CD14-positive monocyte (primary cell): ENCODE data around the gene SH2D2A. TPM values are rescaled to one million over a fixed set of nuclear protein-coding genes. Genes with fewer than 3 reads are reported as not detected.
A peak's percentile ranks its signal among the peaks of the same experiment; 100 is the strongest.
"Not testable (repeated sequence)": the region's sequence is repeated elsewhere in the genome, so short reads cannot be mapped to it uniquely, and the experiment has no call there.

Experiments
- DNase-seq, 3 donors: peaks; one replicate each; pipeline ENCODE4 v3.0.0-alpha.2; 2011 to 2022
- H2AFZ ChIP-seq: 2 replicates; pipeline ENCODE4 v1.6.0; 2012; ENCODE audit warnings: mild to moderate bottlenecking, low read depth, low read length, inconsistent platforms; ENCODE audit not compliant: insufficient read depth, poor library complexity, severe bottlenecking
- H3K27ac ChIP-seq, 2 donors: 1 replicate in 1 of 2; 2 replicates in 1 of 2; pipeline ENCODE4 v1.5.1; 2012 to 2013; ENCODE audit warnings: low read length in 2 of 2, control low read depth in 1 of 2, inconsistent platforms in 1 of 2, low read depth in 1 of 2, mild to moderate bottlenecking in 1 of 2
- H3K27me3 ChIP-seq, 2 donors: one replicate each; pipeline versions ENCODE4 v1.6.0 to v1.6.1; 2011 to 2013; ENCODE audit warnings: low read length in 2 of 2; ENCODE audit not compliant: control insufficient read depth in 2 of 2, insufficient read depth in 2 of 2
- H3K36me3 ChIP-seq, 2 donors: replicated peaks in 1 of 2; 1 replicate in 1 of 2; 2 replicates in 1 of 2; pipeline versions ENCODE4 v1.5.1 to v1.6.1; 2012 to 2013; ENCODE audit warnings: low read length in 2 of 2, control low read depth in 1 of 2, inconsistent platforms in 1 of 2, mild to moderate bottlenecking in 1 of 2; ENCODE audit not compliant: insufficient read depth in 2 of 2, control insufficient read depth in 1 of 2
- H3K4me1 ChIP-seq, 2 donors: 1 replicate in 1 of 2; 2 replicates in 1 of 2; pipeline versions ENCODE4 v1.5.1 to v1.6.1; 2012 to 2013; ENCODE audit warnings: low read length in 2 of 2, control low read depth in 1 of 2, inconsistent platforms in 1 of 2, mild to moderate bottlenecking in 1 of 2, moderate library complexity in 1 of 2; ENCODE audit not compliant: insufficient read depth in 2 of 2, control insufficient read depth in 1 of 2
- H3K4me2 ChIP-seq: replicated peaks from 2 replicates; pipeline ENCODE3; 2012; ENCODE audit warnings: low read length, moderate library complexity, mild to moderate bottlenecking; ENCODE audit not compliant: poor library complexity, severe bottlenecking; ENCODE audit errors: extremely low read depth
- H3K4me3 ChIP-seq, 3 experiments: fragments of 200-600 bp in 1 of 3; sonication (generic) in 1 of 3; replicated peaks in 1 of 3; 1 replicate in 2 of 3; 2 replicates in 1 of 3; pipeline ENCODE4 v1.5.1; 2011 to 2013; ENCODE audit warnings: low read length in 3 of 3, mild to moderate bottlenecking in 3 of 3, control low read depth in 2 of 3, low read depth in 2 of 3, inconsistent platforms in 1 of 3, moderate library complexity in 1 of 3
- H3K79me2 ChIP-seq: 2 replicates; pipeline ENCODE4 v1.6.0; 2012; ENCODE audit warnings: mild to moderate bottlenecking, control low read depth, inconsistent platforms, low read length, moderate library complexity; ENCODE audit not compliant: insufficient read depth
- H3K9ac ChIP-seq: 2 replicates; pipeline ENCODE4 v1.6.0; 2017; ENCODE audit warnings: low read length, mild to moderate bottlenecking; ENCODE audit not compliant: insufficient read depth, poor library complexity, severe bottlenecking
- H3K9me3 ChIP-seq, 2 donors: replicated peaks in 1 of 2; 1 replicate in 1 of 2; 2 replicates in 1 of 2; pipeline versions ENCODE4 v1.5.1 to v1.6.1; 2012 to 2013; ENCODE audit warnings: low read length in 2 of 2, control low read depth in 1 of 2; ENCODE audit not compliant: control insufficient read depth in 1 of 2, insufficient read depth in 1 of 2
- H4K20me1 ChIP-seq: 2 replicates; pipeline ENCODE4 v1.6.0; 2012; ENCODE audit warnings: mild to moderate bottlenecking, low read length, control low read depth, moderate library complexity; ENCODE audit not compliant: insufficient read depth
- H3K27ac Mint-ChIP-seq, 7 donors: one replicate each; pipeline ENCODE4 v1.8.0; 2020; ENCODE audit warnings: mild to moderate bottlenecking in 7 of 7, mixed read lengths in 7 of 7, moderate library complexity in 6 of 7, inconsistent platforms in 2 of 7
- H3K27me3 Mint-ChIP-seq, 3 donors: one replicate each; pipeline ENCODE4 v1.8.0; 2021 to 2022; ENCODE audit warnings: low read depth in 3 of 3, mild to moderate bottlenecking in 3 of 3, mixed read lengths in 3 of 3, moderate library complexity in 3 of 3, inconsistent platforms in 1 of 3
- H3K36me3 Mint-ChIP-seq, 2 donors: one replicate each; pipeline ENCODE4 v1.8.0; 2020; ENCODE audit warnings: mixed read lengths in 2 of 2, inconsistent platforms in 1 of 2, mild to moderate bottlenecking in 1 of 2
- H3K4me1 Mint-ChIP-seq: one replicate; pipeline ENCODE4 v1.8.0; 2020; ENCODE audit warnings: mild to moderate bottlenecking, mixed read lengths
- H3K4me3 Mint-ChIP-seq, 2 donors: one replicate each; pipeline ENCODE4 v1.8.0; 2020; ENCODE audit warnings: mild to moderate bottlenecking in 2 of 2, mixed read lengths in 2 of 2, moderate library complexity in 1 of 2
- H3K9me3 Mint-ChIP-seq, 7 donors: one replicate each; pipeline ENCODE4 v1.8.0; 2020 to 2022; ENCODE audit warnings: mixed read lengths in 7 of 7, mild to moderate bottlenecking in 6 of 7, moderate library complexity in 6 of 7, inconsistent platforms in 2 of 7
- WGBS: methylation state at CpG from one replicate; pipeline ENCODE4 v1.1.5; 2013; ENCODE audit warnings: missing lambda C conversion rate; ENCODE audit not compliant: insufficient coverage; 5-methylcytosine and 5-hydroxymethylcytosine counted together
- intact Hi-C, 2 donors: fragments of 100-400 bp; cut with micrococcal nuclease; formaldehyde crosslinking; loops; one replicate each; pipeline versions ENCODE4 v1.15.0 to v1.15.1; 2023
- polyA plus RNA-seq, 3 donors: library from polyadenylated mRNA; depleted of rRNA in 1 of 3; unstranded in 2 of 3; stranded (reverse) in 1 of 3; fragments of 300-500 nt in 2 of 3; fragments of >200 nt in 1 of 3; fragmentation: Illumina TruSeq in 2 of 3; gene quantifications; 1 replicate in 2 of 3; 2 replicates in 1 of 3; pipeline ENCODE4 v1.2.3, GENCODE V29; 2012 to 2021
- TF ChIP-seq, protein P1 (sequence below): fragments of 200-600 bp; IDR thresholded peaks from one replicate; pipeline ENCODE4 v1.8.0; 2022; ENCODE audit warnings: antibody characterized with exemption, mild to moderate bottlenecking

SH2D2A gene
- polyA plus RNA-seq, 3 donors: 0.17 to 0.20 TPM; not detected in 1

DNA sequence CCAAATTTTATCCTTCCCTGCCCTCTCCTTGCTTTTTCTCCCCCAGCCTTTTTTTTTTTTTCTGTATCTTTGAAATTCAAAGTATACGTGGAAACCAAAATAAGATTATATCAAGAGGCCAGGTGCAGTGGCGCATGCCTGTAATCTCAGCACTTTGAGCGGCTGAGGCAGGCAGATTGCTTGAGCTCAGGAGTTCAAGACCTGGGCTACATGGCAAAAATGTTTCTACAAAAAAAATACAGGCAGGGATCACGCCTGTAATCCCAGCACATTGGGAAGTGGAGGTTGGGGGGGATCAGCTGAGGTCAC, 55.9 kb downstream of the SH2D2A start:
- no peaks in the 10 kb centered on the region for H3K27me3 ChIP-seq
- intact Hi-C loops: no loop called here
- H3K4me1 Mint-ChIP-seq: peaks cover 4% of the 10 kb centered on the region
- DNase-seq: no peak
- no peak overlapping the region for H3K27ac Mint-ChIP-seq
- H2AFZ ChIP-seq: no peak overlapping the region
- no peak overlapping the region for H3K4me3 Mint-ChIP-seq
- peaks cover 0 to 2% (median 2%) of the 10 kb centered on the region in 3 donors for H3K27me3 Mint-ChIP-seq
- no peaks in the 10 kb centered on the region for H3K9me3 ChIP-seq
- no peak overlapping the region for H3K27ac ChIP-seq
- H3K9me3 Mint-ChIP-seq: peaks cover 0 to 1% (median 0%) of the 10 kb centered on the region in 7 donors
- H3K4me1 ChIP-seq: peaks cover 4% of the 10 kb centered on the region in 2 donors
- H3K9ac ChIP-seq: no peak overlapping the region
- TF ChIP-seq, protein P1, sequence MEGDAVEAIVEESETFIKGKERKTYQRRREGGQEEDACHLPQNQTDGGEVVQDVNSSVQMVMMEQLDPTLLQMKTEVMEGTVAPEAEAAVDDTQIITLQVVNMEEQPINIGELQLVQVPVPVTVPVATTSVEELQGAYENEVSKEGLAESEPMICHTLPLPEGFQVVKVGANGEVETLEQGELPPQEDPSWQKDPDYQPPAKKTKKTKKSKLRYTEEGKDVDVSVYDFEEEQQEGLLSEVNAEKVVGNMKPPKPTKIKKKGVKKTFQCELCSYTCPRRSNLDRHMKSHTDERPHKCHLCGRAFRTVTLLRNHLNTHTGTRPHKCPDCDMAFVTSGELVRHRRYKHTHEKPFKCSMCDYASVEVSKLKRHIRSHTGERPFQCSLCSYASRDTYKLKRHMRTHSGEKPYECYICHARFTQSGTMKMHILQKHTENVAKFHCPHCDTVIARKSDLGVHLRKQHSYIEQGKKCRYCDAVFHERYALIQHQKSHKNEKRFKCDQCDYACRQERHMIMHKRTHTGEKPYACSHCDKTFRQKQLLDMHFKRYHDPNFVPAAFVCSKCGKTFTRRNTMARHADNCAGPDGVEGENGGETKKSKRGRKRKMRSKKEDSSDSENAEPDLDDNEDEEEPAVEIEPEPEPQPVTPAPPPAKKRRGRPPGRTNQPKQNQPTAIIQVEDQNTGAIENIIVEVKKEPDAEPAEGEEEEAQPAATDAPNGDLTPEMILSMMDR: no peak
- H3K4me3 ChIP-seq: no peak overlapping the region
- WGBS: 92% methylated on average over 2 of the region's 4 CpGs
- H3K79me2 ChIP-seq: no peaks in the 10 kb centered on the region
- H3K36me3 ChIP-seq: no peaks in the 10 kb centered on the region
- no peak overlapping the region for H3K4me2 ChIP-seq
- no peaks in the 10 kb centered on the region for H4K20me1 ChIP-seq
- H3K36me3 Mint-ChIP-seq: no peaks in the 10 kb centered on the region

GRCh38 chr1:156760092-156760795, 56.4 kb downstream of the SH2D2A start:
- intact Hi-C loops: no loop called here
- no peak overlapping the region for H3K4me2 ChIP-seq
- H4K20me1 ChIP-seq: no peaks in the 10 kb centered on the region

GRCh38 chr1:156757572-156758253, 58.9 kb downstream of the SH2D2A start:
- H3K27me3 ChIP-seq, H3K36me3 ChIP-seq, intact Hi-C loops, H3K36me3 Mint-ChIP-seq, H3K4me3 Mint-ChIP-seq, H3K4me3 ChIP-seq, H3K9ac ChIP-seq, H4K20me1 ChIP-seq, H3K4me2 ChIP-seq, H3K27me3 Mint-ChIP-seq, H3K27ac ChIP-seq, H3K9me3 ChIP-seq, H2AFZ ChIP-seq, DNase-seq, H3K9me3 Mint-ChIP-seq: not testable (repeated sequence)
- Histone ChIP-seq H3K79me2 (peaks cover 26% of the 10 kb centered on the region), H3K4me1 (peaks cover 10 to 18% of the 10 kb centered on the region in 2 donors)
- WGBS: 92% methylated on average over 4 of the region's 10 CpGs
- H3K4me1 Mint-ChIP-seq: peaks cover 27% of the 10 kb centered on the region
- H3K27ac Mint-ChIP-seq: peak overlapping the region in 1 of 7 donors; percentile 43

More at GRCh38 chr1:156760092-156760795, 56.4 kb downstream of the SH2D2A start:
- no peaks in the 10 kb centered on the region for H3K36me3 Mint-ChIP-seq
- peaks cover 0 to 2% (median 2%) of the 10 kb centered on the region in 3 donors for H3K27me3 Mint-ChIP-seq
- H3K4me1 ChIP-seq: no peaks in the 10 kb centered on the region
- H3K9me3 Mint-ChIP-seq: peaks cover 0 to 1% (median 0%) of the 10 kb centered on the region in 7 donors
- no peak overlapping the region for H2AFZ ChIP-seq
- WGBS: no CpG with 5 or more reads among the region's 6 CpGs
- no peak for DNase-seq
- H3K4me3 Mint-ChIP-seq: no peak overlapping the region
- H3K4me1 Mint-ChIP-seq: peaks cover 6% of the 10 kb centered on the region
- H3K4me3 ChIP-seq: no peak overlapping the region
- H3K9me3 ChIP-seq: no peaks in the 10 kb centered on the region
- H3K9ac ChIP-seq: no peak overlapping the region
- no peak overlapping the region for H3K27ac Mint-ChIP-seq
- no peaks in the 10 kb centered on the region for H3K36me3 ChIP-seq
- no peaks in the 10 kb centered on the region for H3K27me3 ChIP-seq
- TF ChIP-seq, protein P1: no peak
- peaks cover 3% of the 10 kb centered on the region for H3K79me2 ChIP-seq
- H3K27ac ChIP-seq: no peak overlapping the region
